HCT116 (cell line): Measurements from ENCODE around the gene GPI.

Experiments
- ATF3 ChIP-seq: IDR thresholded peaks from 2 replicates; pipeline ENCODE4 v1.6.1; 2012
- CTCF ChIP-seq, 3 experiments: fragments of 200-600 bp in 1 of 3; sonication (generic) in 1 of 3; IDR thresholded peaks in 2 of 3; conservative IDR thresholded peaks in 1 of 3; 2 replicates each; pipeline ENCODE4 v1.5.1; 2012 to 2017; ENCODE audit warnings: low read depth in 2 of 3, low read length in 2 of 3, antibody characterized with exemption in 1 of 3, borderline replicate concordance in 1 of 3, control low read depth in 1 of 3, mild to moderate bottlenecking in 1 of 3, mixed read lengths in 1 of 3, mixed run types in 1 of 3, moderate library complexity in 1 of 3; ENCODE audit not compliant: insufficient read depth in 1 of 3
- ELF1 ChIP-seq: IDR thresholded peaks from 2 replicates; pipeline ENCODE4 v1.6.1; 2012; ENCODE audit warnings: low read depth, borderline replicate concordance
- EZH2 ChIP-seq: fragments of 200-600 bp; sonication (generic); IDR thresholded peaks from 2 replicates; pipeline ENCODE4 v1.6.1; 2017; ENCODE audit warnings: antibody characterized with exemption, mixed run types
- FOSL1 ChIP-seq: IDR thresholded peaks from 2 replicates; pipeline ENCODE4 v1.6.1; 2012; ENCODE audit warnings: low read depth
- JUND ChIP-seq: IDR thresholded peaks from 2 replicates; pipeline ENCODE4 v1.6.1; 2012
- MAX ChIP-seq: IDR thresholded peaks from 2 replicates; pipeline ENCODE4 v1.6.1; 2012
- POLR2A ChIP-seq: IDR thresholded peaks from 2 replicates; pipeline ENCODE4 v1.7.0; 2011; ENCODE audit warnings: borderline replicate concordance; ENCODE audit not compliant: insufficient read depth, insufficient read length; ENCODE audit errors: extremely low read depth
- POLR2AphosphoS5 ChIP-seq: IDR thresholded peaks from 2 replicates; pipeline ENCODE4 v1.6.1; 2011; ENCODE audit warnings: mild to moderate bottlenecking, low read depth, low read length, moderate library complexity
- SP1 ChIP-seq: IDR thresholded peaks from 2 replicates; pipeline ENCODE4 v1.6.1; 2012; ENCODE audit warnings: low read depth
- SRF ChIP-seq: IDR thresholded peaks from 2 replicates; pipeline ENCODE4 v1.6.1; 2012; ENCODE audit warnings: low read depth

- TF ChIP-seq JUND (no peak), ATF3 (no peak), POLR2A (no peak), FOSL1 (no peak), MAX (no peak), SRF (no peak), EZH2 (no peak), CTCF (IDR thresholded peaks at IDR 0.05 in 2 of 3, conservative IDR thresholded peaks at IDR 0.05 in 1 of 3; ENCODE audit: borderline replicate concordance in 1 of 3, insufficient read depth in 1 of 3, low read depth in 2 of 3, low read length in 2 of 3) (no peak), SP1 (no peak), ELF1 (no peak), POLR2AphosphoS5 (no peak)
These were observed 38.8 kb upstream of the GPI start for GRCh38 chr19:34325981-34326787.
